Measurements from ENCODE around the gene MXD1.

The MXD1 gene

DNA sequence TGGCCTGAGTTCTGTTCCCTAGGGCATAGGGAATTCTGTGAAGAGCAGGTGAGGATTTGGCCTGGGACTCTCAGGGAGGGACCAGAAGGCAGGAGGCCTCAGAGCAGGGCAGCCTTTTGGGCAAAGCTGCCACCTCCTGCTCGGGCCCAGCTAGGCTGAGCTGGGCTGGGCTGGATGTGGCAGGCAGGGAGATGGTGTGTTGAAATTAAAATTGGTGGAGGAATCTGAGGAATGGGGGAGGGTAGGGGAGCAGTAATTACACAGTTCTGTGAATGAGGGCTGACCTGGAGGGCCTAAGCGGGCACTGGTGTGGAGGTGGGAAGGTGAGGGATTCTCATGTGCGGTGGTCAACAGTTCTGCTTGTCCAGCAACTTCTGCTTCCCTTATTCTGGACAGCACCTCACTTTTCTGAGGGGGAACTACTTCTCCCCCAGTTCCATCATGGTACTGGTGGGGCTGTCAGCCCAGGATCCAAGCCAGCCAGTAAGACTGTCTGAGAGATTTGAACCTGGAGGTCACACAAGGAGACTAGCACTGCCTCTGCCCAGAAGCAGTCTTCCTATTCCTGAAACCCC is 68.6 kb downstream of the MXD1 start:
- DNase-seq: no peak

GRCh38 chr2:69985216-69985615 is 70.3 kb downstream of the MXD1 start:
- no peak for DNase-seq

GRCh38 chr2:69985688-69986087 is 70.8 kb downstream of the MXD1 start:
- no peak for DNase-seq

DNA sequence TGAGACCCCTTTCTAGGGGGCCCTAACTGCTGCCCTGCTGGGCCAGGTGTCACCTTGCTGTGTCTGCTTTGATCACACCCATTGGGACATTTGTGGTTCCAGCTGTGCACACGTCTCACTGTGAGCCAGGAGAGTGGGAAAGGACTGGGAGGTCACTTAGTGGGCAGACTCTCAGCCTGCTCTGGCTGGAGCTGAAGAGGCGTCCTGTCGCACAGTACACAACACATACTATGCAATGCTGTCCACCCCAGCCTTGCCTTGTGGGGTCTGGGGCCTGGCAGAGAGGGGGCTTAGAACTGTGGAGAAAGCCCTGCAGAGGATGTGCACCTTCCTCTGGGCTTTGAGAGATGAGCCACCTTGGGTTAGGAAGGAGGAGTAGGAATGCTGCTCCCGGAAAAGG is 71.8 kb downstream of the MXD1 start:
- DNase-seq: no peak

GRCh38 chr2:69988086-69988635 is 73.3 kb downstream of the MXD1 start:
- DNase-seq: no peak

GRCh38 chr2:69989009-69989408 is 74.1 kb downstream of the MXD1 start:
- no peak for DNase-seq

- no peak for DNase-seq
Measured at GRCh38 chr2:69989441-69990105, 74.7 kb downstream of the MXD1 start.
